B cell (primary cell): ENCODE measurements around the gene CACNA2D2.

Experiments
- CTCF ChIP-seq: fragments of 200-600 bp; IDR thresholded peaks from one replicate; pipeline ENCODE4 v1.8.0; 2022; ENCODE audit warnings: antibody characterized with exemption, mild to moderate bottlenecking
- EZH2 ChIP-seq: IDR thresholded peaks from 2 replicates; pipeline ENCODE4 v1.6.1; 2012; ENCODE audit warnings: borderline replicate concordance, low read depth, mild to moderate bottlenecking, moderate library complexity, low read length; ENCODE audit not compliant: insufficient read depth, poor library complexity, severe bottlenecking

GRCh38 chr3:50388016-50388719 lies 115.3 kb downstream of the CACNA2D2 start:
- TF ChIP-seq CTCF (no peak), EZH2 (no peak)
